ENCODE measurements around the gene ADAM19.

The ADAM19 gene

GRCh38 chr5:157479612-157480510, 95.7 kb downstream of the ADAM19 start:
- H3K27me3 ChIP-seq (ENCODE audit: low read depth, low read length): no peaks in the 10 kb centered on the region
- peaks cover 42% of the 10 kb centered on the region for H3K36me3 ChIP-seq (replicated peaks; ENCODE audit: low read depth, low read length)
- H3K4me2 ChIP-seq (ENCODE audit: low read length): no peak overlapping the region
- no peak overlapping the region for H2AFZ ChIP-seq (ENCODE audit: low read depth, low read length)
- no peaks in the 10 kb centered on the region for H4K20me1 ChIP-seq (ENCODE audit: insufficient read depth, low read length)
- H3K27ac ChIP-seq (ENCODE audit: low read length): no peak overlapping the region
- H3K79me2 ChIP-seq (ENCODE audit: low read length): no peaks in the 10 kb centered on the region
- no peak overlapping the region for H3K9ac ChIP-seq (ENCODE audit: low read length)
- no peaks in the 10 kb centered on the region for H3K4me1 ChIP-seq (ENCODE audit: low read length)
- no peaks in the 10 kb centered on the region for H3K9me3 ChIP-seq (ENCODE audit: insufficient read depth, low read length)
- no peak overlapping the region for H3K4me3 ChIP-seq (ENCODE audit: low read length)
- TF ChIP-seq, protein P1, sequence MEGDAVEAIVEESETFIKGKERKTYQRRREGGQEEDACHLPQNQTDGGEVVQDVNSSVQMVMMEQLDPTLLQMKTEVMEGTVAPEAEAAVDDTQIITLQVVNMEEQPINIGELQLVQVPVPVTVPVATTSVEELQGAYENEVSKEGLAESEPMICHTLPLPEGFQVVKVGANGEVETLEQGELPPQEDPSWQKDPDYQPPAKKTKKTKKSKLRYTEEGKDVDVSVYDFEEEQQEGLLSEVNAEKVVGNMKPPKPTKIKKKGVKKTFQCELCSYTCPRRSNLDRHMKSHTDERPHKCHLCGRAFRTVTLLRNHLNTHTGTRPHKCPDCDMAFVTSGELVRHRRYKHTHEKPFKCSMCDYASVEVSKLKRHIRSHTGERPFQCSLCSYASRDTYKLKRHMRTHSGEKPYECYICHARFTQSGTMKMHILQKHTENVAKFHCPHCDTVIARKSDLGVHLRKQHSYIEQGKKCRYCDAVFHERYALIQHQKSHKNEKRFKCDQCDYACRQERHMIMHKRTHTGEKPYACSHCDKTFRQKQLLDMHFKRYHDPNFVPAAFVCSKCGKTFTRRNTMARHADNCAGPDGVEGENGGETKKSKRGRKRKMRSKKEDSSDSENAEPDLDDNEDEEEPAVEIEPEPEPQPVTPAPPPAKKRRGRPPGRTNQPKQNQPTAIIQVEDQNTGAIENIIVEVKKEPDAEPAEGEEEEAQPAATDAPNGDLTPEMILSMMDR (IDR thresholded peaks at IDR 0.05; ENCODE audit: low read depth, low read length): no peak
- no peak for TF ChIP-seq EZH2phosphoT487 (IDR thresholded peaks at IDR 0.05; ENCODE audit: low read depth)

DNA sequence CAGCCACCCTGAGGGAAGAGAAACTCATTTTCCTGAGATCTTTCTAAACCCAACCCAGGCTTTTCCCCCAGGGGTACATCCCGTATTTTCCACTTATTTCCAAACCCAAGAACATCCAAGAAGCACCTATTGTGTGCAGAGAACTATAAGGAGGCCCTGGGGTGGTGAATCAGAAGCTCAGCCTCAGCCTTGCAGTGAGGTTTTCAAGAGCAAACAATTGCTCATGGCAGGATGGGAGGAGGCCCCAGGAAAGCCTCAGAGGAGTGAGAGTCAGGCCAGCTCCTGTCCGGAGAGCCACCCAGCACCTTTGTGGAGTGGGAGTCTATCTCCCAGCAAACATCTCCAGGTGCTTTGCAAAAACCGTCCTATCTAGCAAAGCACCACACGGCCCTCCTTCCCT, 96.4 kb downstream of the ADAM19 start:
- H3K9me3 ChIP-seq (ENCODE audit: insufficient read depth, low read length): no peaks in the 10 kb centered on the region
- no peaks in the 10 kb centered on the region for H3K27me3 ChIP-seq (ENCODE audit: low read depth, low read length)
- no peaks in the 10 kb centered on the region for H3K79me2 ChIP-seq (ENCODE audit: low read length)
- no peak overlapping the region for H3K27ac ChIP-seq (ENCODE audit: low read length)
- no peak overlapping the region for H2AFZ ChIP-seq (ENCODE audit: low read depth, low read length)
- TF ChIP-seq, protein P1 (IDR thresholded peaks at IDR 0.05; ENCODE audit: low read depth, low read length): no peak
- no peak for TF ChIP-seq EZH2phosphoT487 (IDR thresholded peaks at IDR 0.05; ENCODE audit: low read depth)
- H3K9ac ChIP-seq (ENCODE audit: low read length): no peak overlapping the region
- no peak overlapping the region for H3K4me3 ChIP-seq (ENCODE audit: low read length)
- H3K36me3 ChIP-seq (replicated peaks; ENCODE audit: low read depth, low read length): peaks cover 35% of the 10 kb centered on the region
- H3K4me2 ChIP-seq (ENCODE audit: low read length): no peak overlapping the region
- H4K20me1 ChIP-seq (ENCODE audit: insufficient read depth, low read length): no peaks in the 10 kb centered on the region
- no peaks in the 10 kb centered on the region for H3K4me1 ChIP-seq (ENCODE audit: low read length)

DNA sequence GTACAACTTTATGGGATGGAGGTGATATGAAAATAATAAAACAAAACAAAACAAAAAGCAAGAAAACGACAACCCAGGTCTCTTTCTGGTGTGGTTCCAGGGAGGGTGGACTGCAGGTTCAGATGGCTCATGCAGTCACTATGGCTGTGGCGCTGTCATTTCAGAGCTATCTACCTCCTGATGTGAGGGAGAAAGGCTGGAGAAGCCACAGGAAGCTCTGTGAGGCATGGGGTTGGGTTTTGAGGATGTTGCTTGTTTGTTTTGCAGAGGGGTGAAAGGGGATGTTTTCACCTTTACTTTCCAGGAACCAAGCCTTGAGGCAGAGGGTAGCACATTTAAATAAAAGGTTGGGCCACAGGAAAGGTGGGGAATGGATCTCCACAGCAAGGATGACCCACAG, 96.8 kb downstream of the ADAM19 start:
- no peak overlapping the region for H3K27ac ChIP-seq (ENCODE audit: low read length)
- TF ChIP-seq, protein P1 (IDR thresholded peaks at IDR 0.05; ENCODE audit: low read depth, low read length): no peak
- no peak for TF ChIP-seq EZH2phosphoT487 (IDR thresholded peaks at IDR 0.05; ENCODE audit: low read depth)
- H3K27me3 ChIP-seq (ENCODE audit: low read depth, low read length): no peaks in the 10 kb centered on the region
- H3K36me3 ChIP-seq (replicated peaks; ENCODE audit: low read depth, low read length): peaks cover 35% of the 10 kb centered on the region
- no peaks in the 10 kb centered on the region for H3K4me1 ChIP-seq (ENCODE audit: low read length)
- H3K9me3 ChIP-seq (ENCODE audit: insufficient read depth, low read length): no peaks in the 10 kb centered on the region
- H3K79me2 ChIP-seq (ENCODE audit: low read length): no peaks in the 10 kb centered on the region
- H3K9ac ChIP-seq (ENCODE audit: low read length): no peak overlapping the region
- H2AFZ ChIP-seq (ENCODE audit: low read depth, low read length): no peak overlapping the region
- no peaks in the 10 kb centered on the region for H4K20me1 ChIP-seq (ENCODE audit: insufficient read depth, low read length)
- no peak overlapping the region for H3K4me2 ChIP-seq (ENCODE audit: low read length)
- no peak overlapping the region for H3K4me3 ChIP-seq (ENCODE audit: low read length)

DNA sequence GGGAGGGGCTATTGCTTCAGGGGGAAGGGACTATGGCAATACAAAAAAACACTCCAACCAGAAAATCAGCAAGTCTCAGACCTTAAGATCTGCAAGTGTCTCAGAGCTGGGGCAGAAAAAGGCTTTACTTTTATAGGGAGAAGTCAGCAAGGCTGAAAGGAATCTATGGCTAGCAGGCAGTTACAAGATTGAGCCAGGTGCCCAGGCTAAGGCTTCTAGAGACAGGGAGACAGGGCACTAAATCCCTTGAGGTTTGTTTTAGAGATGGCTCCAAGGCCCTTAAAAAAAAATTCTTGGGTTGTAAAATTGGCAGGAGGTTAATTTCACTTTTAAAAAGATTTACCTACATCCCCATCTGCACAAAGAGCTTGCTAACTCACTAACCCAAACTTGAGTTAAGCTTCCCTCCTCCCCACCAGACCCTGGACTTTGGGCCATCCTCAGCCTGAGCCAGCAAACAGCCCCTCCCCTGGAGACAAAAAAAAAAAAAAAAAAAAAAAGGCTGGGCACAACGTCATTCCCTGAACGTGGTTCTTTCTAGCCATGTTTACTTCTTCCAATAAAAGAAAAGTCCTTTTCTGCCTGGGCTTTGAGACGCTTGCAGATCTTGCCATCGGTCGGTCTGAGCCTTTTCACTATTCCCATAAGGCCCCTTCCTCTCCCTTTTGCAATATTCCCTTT, 97.6 kb downstream of the ADAM19 start:
- Histone ChIP-seq H3K27ac (ENCODE audit: low read length) (no peak overlapping the region), H3K4me1 (ENCODE audit: low read length) (no peaks in the 10 kb centered on the region), H3K36me3 (replicated peaks; ENCODE audit: low read depth, low read length) (peaks cover 31% of the 10 kb centered on the region), H3K9ac (ENCODE audit: low read length) (no peak overlapping the region), H3K4me2 (ENCODE audit: low read length) (no peak overlapping the region), H2AFZ (ENCODE audit: low read depth, low read length) (no peak overlapping the region), H3K9me3 (ENCODE audit: insufficient read depth, low read length) (no peaks in the 10 kb centered on the region), H3K27me3 (ENCODE audit: low read depth, low read length) (no peaks in the 10 kb centered on the region), H3K4me3 (ENCODE audit: low read length) (no peak overlapping the region), H4K20me1 (ENCODE audit: insufficient read depth, low read length) (no peaks in the 10 kb centered on the region), H3K79me2 (ENCODE audit: low read length) (no peaks in the 10 kb centered on the region)
- no peak for TF ChIP-seq EZH2phosphoT487 (IDR thresholded peaks at IDR 0.05; ENCODE audit: low read depth)
- TF ChIP-seq, protein P1 (IDR thresholded peaks at IDR 0.05; ENCODE audit: low read depth, low read length): no peak

Data from OCI-LY3 (cell line).